PC-3 (cell line): ENCODE data around the gene KCNA2. TPM values are rescaled to one million over a fixed set of nuclear protein-coding genes. Genes with fewer than 3 reads are reported as not detected.
A peak's percentile ranks its signal among the peaks of the same experiment; 100 is the strongest.

ENCODE experiments used
- ATAC-seq: fragments of 200-7000 bp; cut with Tn5 transposase; 2 replicates; pipeline ENCODE4 v1.9.1; 2020; ENCODE audit warnings: mild to moderate bottlenecking, moderate library complexity
- BruUV-seq: library from RNA; stranded (reverse); fragments of 400-500 nt; replicated peaks from 2 replicates; lab custom pipeline; 2021; lab: Mats Ljungman, UMichigan
- CTCF ChIA-PET: fragments of 300-600 bp; sonication (Branson Sonifier 250); formaldehyde crosslinking; loops from one replicate; lab custom pipeline; 2022; ENCODE audit warnings: antibody characterized with exemption; lab: Charles Lee
- POLR2A ChIA-PET: fragments of 300-600 bp; sonication (Branson Sonifier 250); formaldehyde crosslinking; loops from one replicate; lab custom pipeline; 2022; ENCODE audit warnings: antibody characterized with exemption; ENCODE audit not compliant: unreplicated experiment; lab: Charles Lee
- DNase-seq: peaks from one replicate; pipeline ENCODE4 v3.0.0-alpha.2; 2015
- H2AFZ ChIP-seq: fragments of 300-600 bp; sonication (generic); 2 replicates; pipeline ENCODE4 v1.6.0; 2016; ENCODE audit warnings: antibody characterized with exemption, low read length
- H3F3A ChIP-seq: fragments of 300-600 bp; sonication (generic); one replicate; pipeline ENCODE4 v1.6.0; 2017; ENCODE audit warnings: antibody characterized with exemption, low read length, control low read depth, mild to moderate bottlenecking; ENCODE audit not compliant: unreplicated experiment
- H3K27ac ChIP-seq: fragments of 300-600 bp; sonication (generic); 2 replicates; pipeline ENCODE4 v1.5.1; 2016; ENCODE audit warnings: mild to moderate bottlenecking, low read length
- H3K27me3 ChIP-seq: fragments of 300-600 bp; sonication (generic); 2 replicates; pipeline ENCODE4 v1.6.1; 2016; ENCODE audit warnings: low read length, mixed read lengths
- H3K36me3 ChIP-seq: fragments of 300-600 bp; sonication (generic); 2 replicates; pipeline ENCODE4 v1.6.1; 2016; ENCODE audit warnings: low read depth, mixed run types, low read length, mixed read lengths
- H3K4me1 ChIP-seq: fragments of 300-600 bp; sonication (generic); 2 replicates; pipeline ENCODE4 v1.5.1; 2016; ENCODE audit warnings: low read length; ENCODE audit not compliant: insufficient read depth
- H3K4me2 ChIP-seq: fragments of 300-600 bp; sonication (generic); 2 replicates; pipeline ENCODE4 v1.6.0; 2016; ENCODE audit warnings: low read length
- H3K4me3 ChIP-seq: fragments of 300-600 bp; sonication (generic); 2 replicates; pipeline ENCODE4 v1.5.1; 2016; ENCODE audit warnings: mild to moderate bottlenecking, low read length, mixed read lengths
- H3K79me2 ChIP-seq: fragments of 300-600 bp; sonication (generic); 2 replicates; pipeline ENCODE4 v1.6.1; 2017; ENCODE audit warnings: low read length, mixed read lengths
- H3K9ac ChIP-seq: fragments of 300-600 bp; sonication (generic); 2 replicates; pipeline ENCODE4 v1.6.0; 2016; ENCODE audit warnings: mild to moderate bottlenecking, low read length
- H3K9me2 ChIP-seq: fragments of 300-600 bp; sonication (generic); replicated peaks from 2 replicates; pipeline ENCODE4 v1.6.1; 2016; ENCODE audit warnings: mixed run types, low read length, mixed read lengths
- H3K9me3 ChIP-seq: fragments of 300-600 bp; sonication (generic); 2 replicates; pipeline ENCODE4 v1.6.1; 2016; ENCODE audit warnings: low read length, mixed read lengths
- H4K20me1 ChIP-seq: fragments of 300-600 bp; sonication (generic); 2 replicates; pipeline ENCODE4 v1.6.1; 2016; ENCODE audit warnings: low read length, mixed read lengths
- EZH2 ChIP-seq: fragments of 300-600 bp; sonication (generic); IDR thresholded peaks from one replicate; pipeline ENCODE4 v1.6.1; 2017; ENCODE audit warnings: antibody characterized with exemption, mild to moderate bottlenecking, low read length; ENCODE audit not compliant: unreplicated experiment
- EZH2phosphoT487 ChIP-seq: fragments of 300-600 bp; sonication (generic); IDR thresholded peaks from 2 replicates; pipeline ENCODE4 v1.6.1; 2018; ENCODE audit warnings: mild to moderate bottlenecking, antibody characterized with exemption, low read length, borderline replicate concordance
- intact Hi-C: fragments of 100-400 bp; cut with micrococcal nuclease; formaldehyde crosslinking; loops from 2 replicates; pipeline ENCODE4 v1.9.0; 2023
- total RNA-seq: library from RNA; depleted of rRNA; stranded (reverse); fragments of >200 nt; gene quantifications from 2 replicates; pipeline ENCODE4 v1.2.3, GENCODE V29; 2014
- TF ChIP-seq, protein P1 (sequence below): fragments of 300-600 bp; sonication (generic); conservative IDR thresholded peaks from 2 replicates; pipeline ENCODE4 v1.5.1; 2017; ENCODE audit warnings: antibody characterized with exemption, low read depth, mild to moderate bottlenecking, low read length

The KCNA2 gene
- total RNA-seq, 1 experiment from 2014 or later: not detected

DNA sequence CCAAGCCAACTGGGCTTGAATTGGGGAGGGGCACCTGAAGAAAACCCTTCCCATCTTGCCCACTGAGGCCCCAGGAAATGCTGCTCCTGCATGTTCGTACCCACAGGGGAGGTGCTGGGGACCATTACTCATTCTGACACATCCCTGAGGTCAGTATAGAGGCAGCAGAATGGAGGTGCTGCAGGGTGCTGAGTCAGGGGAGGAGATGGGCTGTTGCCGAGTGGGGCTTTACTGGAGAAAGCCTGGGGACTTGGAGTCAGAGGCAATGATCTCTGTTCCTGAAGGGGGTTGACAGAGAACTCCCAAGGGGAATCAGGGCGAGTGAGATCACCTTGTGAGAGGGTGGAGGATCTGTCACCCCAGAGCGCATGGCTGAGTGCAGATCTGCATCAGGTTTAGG, 47.0 kb downstream of the KCNA2 start:
- BruUV-seq: no TSS peak
- TF ChIP-seq EZH2 (no peak), EZH2phosphoT487 (no peak)
- TF ChIP-seq, protein P1, sequence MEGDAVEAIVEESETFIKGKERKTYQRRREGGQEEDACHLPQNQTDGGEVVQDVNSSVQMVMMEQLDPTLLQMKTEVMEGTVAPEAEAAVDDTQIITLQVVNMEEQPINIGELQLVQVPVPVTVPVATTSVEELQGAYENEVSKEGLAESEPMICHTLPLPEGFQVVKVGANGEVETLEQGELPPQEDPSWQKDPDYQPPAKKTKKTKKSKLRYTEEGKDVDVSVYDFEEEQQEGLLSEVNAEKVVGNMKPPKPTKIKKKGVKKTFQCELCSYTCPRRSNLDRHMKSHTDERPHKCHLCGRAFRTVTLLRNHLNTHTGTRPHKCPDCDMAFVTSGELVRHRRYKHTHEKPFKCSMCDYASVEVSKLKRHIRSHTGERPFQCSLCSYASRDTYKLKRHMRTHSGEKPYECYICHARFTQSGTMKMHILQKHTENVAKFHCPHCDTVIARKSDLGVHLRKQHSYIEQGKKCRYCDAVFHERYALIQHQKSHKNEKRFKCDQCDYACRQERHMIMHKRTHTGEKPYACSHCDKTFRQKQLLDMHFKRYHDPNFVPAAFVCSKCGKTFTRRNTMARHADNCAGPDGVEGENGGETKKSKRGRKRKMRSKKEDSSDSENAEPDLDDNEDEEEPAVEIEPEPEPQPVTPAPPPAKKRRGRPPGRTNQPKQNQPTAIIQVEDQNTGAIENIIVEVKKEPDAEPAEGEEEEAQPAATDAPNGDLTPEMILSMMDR: no peak
- ChIA-PET POLR2A (no interaction called here), CTCF (no interaction called here)
- no peaks in the 10 kb centered on the region for H3K9me2 ChIP-seq
- no peak overlapping the region for H3K4me2 ChIP-seq
- intact Hi-C loops: no loop called here
- no peaks in the 10 kb centered on the region for H3K4me1 ChIP-seq
- no peak overlapping the region for H3K9ac ChIP-seq
- H3K27me3 ChIP-seq: peaks cover 56% of the 10 kb centered on the region
- H3K4me3 ChIP-seq: no peak overlapping the region
- DNase-seq: peak; percentile 26
- H3K36me3 ChIP-seq: no peaks in the 10 kb centered on the region
- no peak overlapping the region for H2AFZ ChIP-seq
- no peaks in the 10 kb centered on the region for H3K9me3 ChIP-seq
- no peak for ATAC-seq
- no peaks in the 10 kb centered on the region for H4K20me1 ChIP-seq
- H3K27ac ChIP-seq: no peak overlapping the region
- H3K79me2 ChIP-seq: no peaks in the 10 kb centered on the region
- no peaks in the 10 kb centered on the region for H3F3A ChIP-seq

DNA sequence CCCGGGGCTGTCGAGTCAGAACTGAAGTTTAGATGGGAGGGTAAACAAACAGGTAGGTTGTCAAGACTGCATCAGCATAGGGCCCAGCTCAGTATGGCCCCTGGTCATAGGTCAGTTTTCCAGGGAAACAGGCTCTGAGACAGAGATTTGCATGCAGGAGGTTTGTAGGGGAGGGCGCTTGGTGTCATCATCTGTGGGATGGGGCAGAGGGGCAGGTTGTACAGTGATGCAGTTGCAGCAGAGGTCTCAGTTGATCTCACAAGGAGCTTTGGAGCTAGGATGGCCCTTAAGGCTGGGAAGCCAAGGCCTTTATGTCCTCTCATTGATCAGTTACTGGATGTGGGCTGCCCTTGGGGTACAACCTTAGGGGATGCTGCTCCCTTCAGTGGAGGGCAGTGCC, 48.7 kb downstream of the KCNA2 start:
- H3K4me1 ChIP-seq: no peaks in the 10 kb centered on the region
- no peaks in the 10 kb centered on the region for H3K9me3 ChIP-seq
- no peak overlapping the region for H3K4me3 ChIP-seq
- intact Hi-C loops: no loop called here
- no peaks in the 10 kb centered on the region for H3F3A ChIP-seq
- BruUV-seq: no TSS peak
- no peaks in the 10 kb centered on the region for H3K36me3 ChIP-seq
- TF ChIP-seq EZH2phosphoT487 (no peak), EZH2 (no peak)
- TF ChIP-seq, protein P1: no peak
- H3K9me2 ChIP-seq: no peaks in the 10 kb centered on the region
- H2AFZ ChIP-seq: no peak overlapping the region
- ATAC-seq (no peak), DNase-seq (no peak)
- H3K9ac ChIP-seq: no peak overlapping the region
- peaks cover 55% of the 10 kb centered on the region for H3K27me3 ChIP-seq
- POLR2A ChIA-PET: no interaction called here
- H3K27ac ChIP-seq: no peak overlapping the region
- no peak overlapping the region for H3K4me2 ChIP-seq
- no peaks in the 10 kb centered on the region for H3K79me2 ChIP-seq
- CTCF ChIA-PET: interaction anchor here (0.7 kb wide), 1 partner anchor 16 kb away, joined by 12 read pairs; no protein-coding TSS in a partner anchor
- no peaks in the 10 kb centered on the region for H4K20me1 ChIP-seq

- Histone ChIP-seq H3K9me2 (no peaks in the 10 kb centered on the region), H3K79me2 (no peaks in the 10 kb centered on the region), H3K27me3 (peaks cover 55% of the 10 kb centered on the region), H3K27ac (no peak overlapping the region), H4K20me1 (no peaks in the 10 kb centered on the region), H3K9ac (no peak overlapping the region), H3K4me3 (no peak overlapping the region), H2AFZ (no peak overlapping the region), H3K36me3 (no peaks in the 10 kb centered on the region), H3K4me1 (no peaks in the 10 kb centered on the region), H3K9me3 (no peaks in the 10 kb centered on the region), H3K4me2 (no peak overlapping the region), H3F3A (no peaks in the 10 kb centered on the region)
- TF ChIP-seq EZH2 (no peak), EZH2phosphoT487 (no peak)
- TF ChIP-seq, protein P1: no peak
- no TSS peak for BruUV-seq
- CTCF ChIA-PET: no interaction called here
- ATAC-seq (no peak), DNase-seq (no peak)
- intact Hi-C loops: no loop called here
- POLR2A ChIA-PET: interaction anchor here (0.7 kb wide), 1 partner anchor 195 kb away, joined by 3 read pairs; no protein-coding TSS in a partner anchor
Measured at GRCh38 chr1:110556471-110556807, 49.7 kb downstream of the KCNA2 start.
